ENCODE results near the gene DENND1A. TPM values are rescaled to one million over a fixed set of nuclear protein-coding genes. Genes with fewer than 3 reads are reported as not detected.

Gene DENND1A
- total and polyA plus RNA-seq, 2 donors = 6.7 to 9.2 TPM

DNA sequence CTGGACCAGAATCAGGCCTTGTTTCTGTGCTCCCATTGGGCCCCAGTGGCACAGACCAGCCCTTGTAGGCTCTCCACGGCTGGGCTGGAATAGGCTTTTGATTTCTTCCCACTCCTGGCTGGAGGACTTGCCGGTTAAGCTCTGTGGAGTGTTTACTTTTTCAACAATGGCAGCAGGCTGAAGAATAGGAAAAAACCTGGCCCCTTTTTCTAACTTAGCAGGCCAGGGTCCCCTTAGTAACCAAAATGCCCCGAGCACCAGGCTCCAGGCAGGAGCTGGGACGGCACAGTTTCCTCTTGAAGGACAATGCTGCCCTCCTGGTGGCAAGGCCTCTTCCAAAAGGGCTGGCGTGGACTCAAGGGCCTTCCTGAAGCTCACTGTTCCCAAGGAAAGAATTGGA, 343.7 kb downstream of the DENND1A start:
- DNase-seq (ENCODE audit: low read depth in 6 of 9, low spot score in 9 of 9) = no peak
- WGBS = 98% methylated on average over 5 of the region's 5 CpGs

DNA sequence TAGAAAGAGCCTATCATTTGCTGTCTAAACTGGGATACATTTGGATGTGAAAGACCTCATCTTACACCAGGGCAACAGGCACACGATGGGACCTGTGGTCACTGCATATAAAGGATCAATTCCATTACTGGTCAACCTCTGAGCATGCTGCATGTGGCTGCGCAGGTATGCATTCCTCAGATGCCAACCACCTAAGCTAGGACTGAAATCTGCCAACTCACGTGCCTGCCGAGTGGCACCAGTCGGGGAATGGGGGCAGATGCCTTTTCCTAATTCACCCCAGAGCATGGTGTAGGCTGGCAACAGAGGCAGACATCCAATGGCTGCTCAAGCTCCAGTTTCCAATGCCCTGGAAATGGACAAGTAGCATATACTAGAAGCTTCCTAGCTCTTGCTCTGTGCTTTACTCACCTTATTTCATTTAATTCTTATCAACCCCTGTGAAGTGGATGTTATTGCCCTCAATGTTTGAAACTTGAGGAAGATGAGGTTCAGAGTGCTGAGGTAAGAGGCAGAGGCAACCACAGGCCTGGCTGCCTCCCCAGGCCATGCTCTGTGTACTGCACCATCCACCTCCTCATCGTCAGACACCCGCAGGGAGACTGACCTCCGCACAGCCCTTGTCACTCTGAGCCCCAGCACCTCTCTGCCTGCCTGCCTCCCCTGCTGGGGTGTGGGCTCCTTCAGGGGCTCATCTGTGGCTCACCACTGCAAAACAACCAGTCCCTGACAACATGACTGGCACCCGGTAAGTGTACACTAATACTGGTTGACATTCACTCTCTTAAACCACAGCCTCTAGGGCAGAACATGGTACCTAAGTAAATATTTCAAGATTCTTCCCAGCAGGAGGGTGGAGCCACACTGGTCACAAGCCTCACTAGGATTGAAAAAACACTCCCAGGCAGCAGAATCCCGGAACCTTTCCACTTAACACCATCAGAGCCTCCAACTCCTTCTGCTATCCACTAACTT, 345.4 kb downstream of the DENND1A start:
- no peaks in the 10 kb centered on the region for H3K4me1 ChIP-seq (ENCODE audit: control insufficient read depth in 2 of 2, insufficient read depth in 2 of 2, low read length in 2 of 2)
- peaks cover 2 to 3% of the 10 kb centered on the region in 2 donors for H3K36me3 ChIP-seq (ENCODE audit: control insufficient read depth in 2 of 2, insufficient read depth in 2 of 2, low read length in 1 of 2)
- DNase-seq (ENCODE audit: low read depth in 6 of 9, low spot score in 9 of 9) = no peak
- no peaks in the 10 kb centered on the region for H3K27me3 ChIP-seq (ENCODE audit: control insufficient read depth in 2 of 2, insufficient read depth in 1 of 2, low read length in 1 of 2)
- 92% methylated on average over 10 of the region's 10 CpGs for WGBS
- H3K9me3 ChIP-seq (ENCODE audit: control insufficient read depth in 2 of 2, insufficient read depth in 1 of 2, low read length in 1 of 2) = peaks cover 0 to 14% of the 10 kb centered on the region in 2 donors
- H3K4me3 ChIP-seq (ENCODE audit: low read length in 2 of 2) = no peak overlapping the region
- H3K27ac ChIP-seq (ENCODE audit: low read depth in 1 of 2, low read length in 1 of 2) = no peak overlapping the region

More for the DNA sequence above, 343.7 kb downstream of the DENND1A start:
- Histone ChIP-seq H3K4me1 (ENCODE audit: control insufficient read depth in 2 of 2, insufficient read depth in 2 of 2, low read length in 2 of 2) (no peaks in the 10 kb centered on the region), H3K27me3 (ENCODE audit: control insufficient read depth in 2 of 2, insufficient read depth in 1 of 2, low read length in 1 of 2) (no peaks in the 10 kb centered on the region), H3K9me3 (ENCODE audit: control insufficient read depth in 2 of 2, insufficient read depth in 1 of 2, low read length in 1 of 2) (peaks cover 0 to 14% of the 10 kb centered on the region in 2 donors), H3K4me3 (ENCODE audit: low read length in 2 of 2) (no peak overlapping the region), H3K27ac (ENCODE audit: low read depth in 1 of 2, low read length in 1 of 2) (no peak overlapping the region), H3K36me3 (ENCODE audit: control insufficient read depth in 2 of 2, insufficient read depth in 2 of 2, low read length in 1 of 2) (peaks cover 2 to 3% of the 10 kb centered on the region in 2 donors)

DNA sequence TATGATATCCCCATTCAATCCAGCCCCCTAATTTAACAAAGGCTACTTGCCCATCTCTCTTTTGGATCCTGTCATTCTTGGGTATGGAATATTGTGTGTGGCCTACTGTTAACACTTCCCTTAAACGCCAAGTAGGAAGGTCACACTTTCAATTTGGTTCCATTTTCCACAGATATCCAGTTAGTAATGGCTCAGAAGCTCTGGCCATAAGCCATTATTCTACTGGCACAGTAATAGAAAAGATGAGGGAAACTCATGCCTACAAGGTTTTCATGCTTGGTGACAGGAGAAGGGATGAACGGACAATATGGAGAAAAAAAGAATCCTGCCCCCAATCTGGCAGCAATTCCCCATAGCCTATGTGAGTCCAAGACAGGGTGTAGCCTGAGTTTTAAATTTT, 346.3 kb downstream of the DENND1A start:
- Histone ChIP-seq H3K9me3 (ENCODE audit: control insufficient read depth in 2 of 2, insufficient read depth in 1 of 2, low read length in 1 of 2) (peaks cover 0 to 14% of the 10 kb centered on the region in 2 donors), H3K36me3 (ENCODE audit: control insufficient read depth in 2 of 2, insufficient read depth in 2 of 2, low read length in 1 of 2) (peaks cover 2 to 3% of the 10 kb centered on the region in 2 donors), H3K27me3 (ENCODE audit: control insufficient read depth in 2 of 2, insufficient read depth in 1 of 2, low read length in 1 of 2) (no peaks in the 10 kb centered on the region), H3K4me1 (ENCODE audit: control insufficient read depth in 2 of 2, insufficient read depth in 2 of 2, low read length in 2 of 2) (no peaks in the 10 kb centered on the region), H3K4me3 (ENCODE audit: low read length in 2 of 2) (no peak overlapping the region), H3K27ac (ENCODE audit: low read depth in 1 of 2, low read length in 1 of 2) (no peak overlapping the region)
- DNase-seq (ENCODE audit: low read depth in 6 of 9, low spot score in 9 of 9) = no peak
- WGBS = 95% methylated on average over 2 of the region's 2 CpGs

DNA sequence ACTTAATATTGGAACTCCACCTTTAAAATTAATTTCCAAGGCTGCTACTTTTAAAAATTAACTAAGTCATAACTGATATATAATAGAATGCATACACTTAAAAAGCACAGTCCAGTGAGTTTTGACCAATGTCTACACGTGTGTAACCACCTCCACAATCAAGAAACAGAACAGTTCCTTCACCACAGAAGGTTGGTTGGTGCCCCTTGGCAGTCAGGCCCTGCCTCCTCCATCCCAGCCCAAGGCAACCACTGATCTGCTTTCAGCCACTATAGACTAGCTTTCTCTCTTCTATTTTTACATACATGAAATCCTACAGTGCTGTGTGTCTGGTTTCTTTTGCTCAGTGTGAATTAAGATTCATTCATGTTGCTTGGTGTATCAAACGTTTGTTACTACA, 358.7 kb downstream of the DENND1A start:
- no peak overlapping the region for H3K4me3 ChIP-seq (ENCODE audit: low read length in 2 of 2)
- no peaks in the 10 kb centered on the region for H3K4me1 ChIP-seq (ENCODE audit: control insufficient read depth in 2 of 2, insufficient read depth in 2 of 2, low read length in 2 of 2)
- no peaks in the 10 kb centered on the region for H3K36me3 ChIP-seq (ENCODE audit: control insufficient read depth in 2 of 2, insufficient read depth in 2 of 2, low read length in 1 of 2)
- no peak overlapping the region for H3K27ac ChIP-seq (ENCODE audit: low read depth in 1 of 2, low read length in 1 of 2)
- DNase-seq (ENCODE audit: low read depth in 6 of 9, low spot score in 9 of 9) = no peak
- H3K9me3 ChIP-seq (ENCODE audit: control insufficient read depth in 2 of 2, insufficient read depth in 1 of 2, low read length in 1 of 2) = peaks cover 0 to 5% of the 10 kb centered on the region in 2 donors
- WGBS = 96% methylated on average over 2 of the region's 2 CpGs
- no peaks in the 10 kb centered on the region for H3K27me3 ChIP-seq (ENCODE audit: control insufficient read depth in 2 of 2, insufficient read depth in 1 of 2, low read length in 1 of 2)

DNA sequence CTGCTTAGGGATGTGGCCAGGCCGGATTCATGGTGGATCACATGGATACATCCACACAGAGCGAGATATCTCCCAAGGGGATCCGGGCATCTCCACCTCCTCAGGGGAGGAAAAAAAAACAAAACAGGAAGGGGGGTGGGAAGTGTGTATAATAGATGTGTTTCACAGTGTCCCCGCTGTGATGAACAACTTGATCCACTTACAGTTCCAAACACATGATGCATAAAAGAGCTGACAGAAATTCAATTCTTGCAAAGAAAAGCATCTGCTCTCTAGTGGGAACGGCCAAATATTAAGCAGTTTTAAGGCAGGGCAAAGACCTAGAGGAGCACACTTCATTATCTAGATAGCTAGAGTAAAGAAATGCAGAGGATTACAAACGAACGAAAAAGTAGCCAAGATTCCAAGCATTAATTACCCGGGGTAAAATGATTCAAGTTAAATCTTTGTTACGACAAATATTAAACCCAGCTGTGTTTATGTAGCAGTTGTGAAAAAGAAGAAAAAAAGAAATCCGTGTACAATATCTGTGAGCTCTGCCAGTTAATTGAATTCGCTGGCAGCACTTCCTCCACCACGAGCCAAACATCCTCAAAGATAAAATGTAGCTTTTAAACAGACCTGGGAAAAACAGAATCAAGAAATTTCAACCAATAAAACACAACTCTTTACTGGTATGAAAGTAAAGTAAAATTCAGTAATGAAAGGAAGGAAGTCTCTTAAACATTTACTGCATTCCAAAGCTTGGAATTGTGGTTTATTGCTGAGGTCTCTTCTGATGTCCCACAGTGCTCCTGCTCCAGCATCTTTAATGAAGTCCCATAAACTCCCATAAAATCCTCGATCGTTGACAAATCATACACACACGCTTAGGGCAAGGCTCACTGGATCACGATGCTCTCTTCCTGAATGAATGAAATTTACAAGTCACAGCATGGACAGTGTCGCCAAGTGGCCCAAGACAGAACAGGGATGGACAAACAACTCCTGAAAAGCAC, 360.9 kb downstream of the DENND1A start:
- no peak for DNase-seq (ENCODE audit: low read depth in 6 of 9, low spot score in 9 of 9)
- Histone ChIP-seq H3K9me3 (ENCODE audit: control insufficient read depth in 2 of 2, insufficient read depth in 1 of 2, low read length in 1 of 2) (no peaks in the 10 kb centered on the region), H3K27me3 (ENCODE audit: control insufficient read depth in 2 of 2, insufficient read depth in 1 of 2, low read length in 1 of 2) (no peaks in the 10 kb centered on the region), H3K27ac (ENCODE audit: low read depth in 1 of 2, low read length in 1 of 2) (peak overlapping the region in 1 of 2 donors; percentile 4), H3K4me3 (ENCODE audit: low read length in 2 of 2) (no peak overlapping the region), H3K4me1 (ENCODE audit: control insufficient read depth in 2 of 2, insufficient read depth in 2 of 2, low read length in 2 of 2) (no peaks in the 10 kb centered on the region), H3K36me3 (ENCODE audit: control insufficient read depth in 2 of 2, insufficient read depth in 2 of 2, low read length in 1 of 2) (no peaks in the 10 kb centered on the region)
- WGBS = 89% methylated on average over 17 of the region's 17 CpGs

DNA sequence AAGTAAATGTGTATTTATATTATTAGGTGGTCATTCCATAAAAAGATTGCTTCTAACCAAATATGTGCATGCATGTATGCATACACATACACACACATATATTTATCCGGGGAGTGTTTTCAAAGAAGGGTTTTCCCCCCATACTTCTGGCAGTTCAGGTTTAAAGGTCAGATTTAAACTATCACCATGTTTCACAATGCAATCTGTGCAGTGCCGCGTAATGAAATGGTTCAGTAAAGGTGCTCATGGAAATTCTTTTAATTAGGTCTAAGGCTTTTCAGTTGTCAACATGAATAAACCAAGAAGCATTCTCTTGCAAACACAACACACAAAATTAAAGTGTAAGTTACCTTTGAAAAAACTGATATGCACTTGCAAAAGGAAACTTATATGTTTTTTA, 362.9 kb downstream of the DENND1A start:
- Histone ChIP-seq H3K4me3 (ENCODE audit: low read length in 2 of 2) (no peak overlapping the region), H3K4me1 (ENCODE audit: control insufficient read depth in 2 of 2, insufficient read depth in 2 of 2, low read length in 2 of 2) (no peaks in the 10 kb centered on the region), H3K36me3 (ENCODE audit: control insufficient read depth in 2 of 2, insufficient read depth in 2 of 2, low read length in 1 of 2) (no peaks in the 10 kb centered on the region), H3K27me3 (ENCODE audit: control insufficient read depth in 2 of 2, insufficient read depth in 1 of 2, low read length in 1 of 2) (no peaks in the 10 kb centered on the region), H3K9me3 (ENCODE audit: control insufficient read depth in 2 of 2, insufficient read depth in 1 of 2, low read length in 1 of 2) (no peaks in the 10 kb centered on the region), H3K27ac (ENCODE audit: low read depth in 1 of 2, low read length in 1 of 2) (no peak overlapping the region)
- WGBS = 98% methylated on average over 3 of the region's 3 CpGs
- DNase-seq (ENCODE audit: low read depth in 6 of 9, low spot score in 9 of 9) = no peak

DNA sequence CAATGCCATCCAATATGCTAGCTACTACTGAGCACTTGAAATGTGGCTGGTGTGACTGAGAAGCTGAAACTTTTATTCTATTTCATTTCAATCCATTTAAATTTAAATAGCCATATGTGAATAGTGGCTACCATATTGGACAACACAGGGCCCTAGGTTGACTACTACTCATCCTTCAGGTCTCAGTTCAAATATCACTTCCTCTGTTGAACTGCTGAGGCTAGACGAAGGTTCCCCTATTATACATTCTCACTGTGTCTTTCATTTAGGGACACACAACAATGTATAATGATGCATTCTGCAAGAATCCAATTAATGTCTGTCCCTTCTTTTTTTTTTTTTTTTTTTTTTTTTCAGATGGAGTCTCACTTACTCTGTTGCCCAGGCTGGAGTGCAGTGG, 365.3 kb downstream of the DENND1A start:
- Histone ChIP-seq H3K27me3 (ENCODE audit: control insufficient read depth in 2 of 2, insufficient read depth in 1 of 2, low read length in 1 of 2) (no peaks in the 10 kb centered on the region), H3K9me3 (ENCODE audit: control insufficient read depth in 2 of 2, insufficient read depth in 1 of 2, low read length in 1 of 2) (no peaks in the 10 kb centered on the region), H3K4me3 (ENCODE audit: low read length in 2 of 2) (no peak overlapping the region), H3K36me3 (ENCODE audit: control insufficient read depth in 2 of 2, insufficient read depth in 2 of 2, low read length in 1 of 2) (no peaks in the 10 kb centered on the region), H3K4me1 (ENCODE audit: control insufficient read depth in 2 of 2, insufficient read depth in 2 of 2, low read length in 2 of 2) (no peaks in the 10 kb centered on the region), H3K27ac (ENCODE audit: low read depth in 1 of 2, low read length in 1 of 2) (no peak overlapping the region)
- no peak for DNase-seq (ENCODE audit: low read depth in 6 of 9, low spot score in 9 of 9)
- WGBS = 98% methylated on average over 1 of the region's 1 CpG

DNA sequence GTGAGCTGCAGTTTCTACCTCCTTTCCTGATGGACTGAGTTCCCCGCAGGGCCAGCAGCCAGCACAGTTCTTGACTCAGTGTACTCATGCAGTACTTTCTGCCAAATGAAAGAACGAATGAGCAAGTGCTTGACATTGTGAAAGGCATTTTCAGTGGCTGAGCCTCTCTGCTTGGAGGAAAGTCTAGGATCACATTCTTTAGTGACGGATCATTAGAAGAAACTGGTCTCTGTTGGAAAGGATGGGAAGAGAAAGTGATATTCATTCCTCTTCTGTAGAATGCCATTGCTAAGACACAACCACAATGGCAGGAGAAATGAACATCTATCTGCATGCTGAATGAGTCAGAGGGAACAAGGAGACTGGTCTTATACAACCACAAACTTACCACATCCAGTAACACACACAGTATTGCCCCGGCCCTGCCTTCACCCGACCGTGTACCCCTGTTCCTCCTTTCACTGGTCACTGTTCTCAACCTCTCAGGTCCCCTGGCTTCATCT, 367.0 kb downstream of the DENND1A start:
- Histone ChIP-seq H3K36me3 (ENCODE audit: control insufficient read depth in 2 of 2, insufficient read depth in 2 of 2, low read length in 1 of 2) (no peaks in the 10 kb centered on the region), H3K27me3 (ENCODE audit: control insufficient read depth in 2 of 2, insufficient read depth in 1 of 2, low read length in 1 of 2) (no peaks in the 10 kb centered on the region), H3K9me3 (ENCODE audit: control insufficient read depth in 2 of 2, insufficient read depth in 1 of 2, low read length in 1 of 2) (no peaks in the 10 kb centered on the region), H3K4me1 (ENCODE audit: control insufficient read depth in 2 of 2, insufficient read depth in 2 of 2, low read length in 2 of 2) (no peaks in the 10 kb centered on the region), H3K27ac (ENCODE audit: low read depth in 1 of 2, low read length in 1 of 2) (no peak overlapping the region), H3K4me3 (ENCODE audit: low read length in 2 of 2) (no peak overlapping the region)
- DNase-seq (ENCODE audit: low read depth in 6 of 9, low spot score in 9 of 9) = no peak
- 81% methylated on average over 6 of the region's 6 CpGs for WGBS
